Natural killer cell treated with Interleukin-12 subunit alpha and Interleukin-12 subunit beta and Interleukin-15 and Interleukin-18, amount 100 ng/mL, for 72 hours (primary cell): Measurements from ENCODE around the gene OR51A4. TPM values are rescaled to one million over a fixed set of nuclear protein-coding genes. Genes with fewer than 3 reads are reported as not detected.
"Not testable (repeated sequence)": the region's sequence is repeated elsewhere in the genome, so short reads cannot be mapped to it uniquely, and the experiment has no call there.

Source experiments
- ATAC-seq, 2 donors: fragments of 150-1000 bp; cut with Tn5 transposase in 1 of 2; sonication (Bioruptor Pico), chemical (Tn5 transposase) in 1 of 2; 2 replicates each; pipeline ENCODE4 v1.10.0; 2021
- DNase-seq: peaks from one replicate; pipeline ENCODE4 v3.0.0; 2022; ENCODE audit warnings: low spot score
- H3K27ac Mint-ChIP-seq, 2 donors: 1 replicate in 1 of 2; 2 replicates in 1 of 2; pipeline ENCODE4 v1.8.0; 2022; ENCODE audit warnings: mixed read lengths in 2 of 2, mild to moderate bottlenecking in 1 of 2, moderate library complexity in 1 of 2
- H3K27me3 Mint-ChIP-seq, 2 donors: 1 replicate in 1 of 2; 2 replicates in 1 of 2; pipeline ENCODE4 v1.8.0; 2022; ENCODE audit warnings: mixed read lengths in 2 of 2
- H3K36me3 Mint-ChIP-seq: one replicate; pipeline ENCODE4 v1.8.0; 2022; ENCODE audit warnings: mixed read lengths
- H3K4me1 Mint-ChIP-seq, 2 donors: 1 replicate in 1 of 2; 2 replicates in 1 of 2; pipeline ENCODE4 v1.8.0; 2022; ENCODE audit warnings: low read depth in 2 of 2, mixed read lengths in 2 of 2, mild to moderate bottlenecking in 1 of 2
- H3K4me3 Mint-ChIP-seq: one replicate; pipeline ENCODE4 v1.8.0; 2022; ENCODE audit warnings: mixed read lengths
- H3K9me3 Mint-ChIP-seq: 2 replicates; pipeline ENCODE4 v1.8.0; 2022; ENCODE audit warnings: mixed read lengths
- total RNA-seq, 2 donors: library from RNA; stranded (reverse); gene quantifications; one replicate each; pipeline ENCODE4 v1.2.3, GENCODE V29; 2022

OR51A4 gene
- not detected for total RNA-seq

- ATAC-seq (no peak), DNase-seq (no peak)
- Mint-ChIP-seq H3K36me3 (no peaks in the 10 kb centered on the region), H3K9me3 (no peaks in the 10 kb centered on the region), H3K4me1 (no peaks in the 10 kb centered on the region), H3K27ac (no peak within 1 kb of the TSS), H3K4me3 (no peak within 1 kb of the TSS), H3K27me3 (no peaks in the 10 kb centered on the region)
Measured at GRCh38 chr11:4947505-4947904, at the start of gene OR51A4. Gene OR51A4 (minus strand): TSS chr11:4947605. CDS start chr11:4947100, 505 bp downstream.

GRCh38 chr11:4994551-4994950 is 47.1 kb upstream of the OR51A4 start, which contains the start of gene OR51L1:
Gene OR51L1 (plus strand): TSS chr11:4994851. CDS start chr11:4998983, 4,132 bp downstream.
- no peaks in the 10 kb centered on the region for H3K36me3 Mint-ChIP-seq
- no peaks in the 10 kb centered on the region for H3K4me1 Mint-ChIP-seq
- H3K4me3 Mint-ChIP-seq, result no peak within 1 kb of the TSS
- no peak within 1 kb of the TSS for H3K27ac Mint-ChIP-seq
- no peak for ATAC-seq
- DNase-seq, result no peak
- no peaks in the 10 kb centered on the region for H3K27me3 Mint-ChIP-seq
- no peaks in the 10 kb centered on the region for H3K9me3 Mint-ChIP-seq

- ATAC-seq, result no peak
- peaks cover 3% of the 10 kb centered on the region for H3K9me3 Mint-ChIP-seq
Measured at GRCh38 chr11:4991060-4991459, 43.7 kb upstream of the OR51A4 start.

GRCh38 chr11:4983841-4984240 is 36.4 kb upstream of the OR51A4 start:
- H3K9me3 Mint-ChIP-seq, result peaks cover 3% of the 10 kb centered on the region
- no peak overlapping the region for H3K4me3 Mint-ChIP-seq
- ATAC-seq, result no peak
- no peaks in the 10 kb centered on the region for H3K27me3 Mint-ChIP-seq
- H3K36me3 Mint-ChIP-seq, result no peaks in the 10 kb centered on the region
- H3K27ac Mint-ChIP-seq, result no peak overlapping the region
- DNase-seq, result no peak
- H3K4me1 Mint-ChIP-seq, result no peaks in the 10 kb centered on the region

More at GRCh38 chr11:4991060-4991459, 43.7 kb upstream of the OR51A4 start:
- Mint-ChIP-seq H3K27me3 (no peaks in the 10 kb centered on the region), H3K27ac (no peak overlapping the region), H3K4me1 (no peaks in the 10 kb centered on the region), H3K4me3 (no peak overlapping the region), H3K36me3 (no peaks in the 10 kb centered on the region)
- no peak for DNase-seq

- no peaks in the 10 kb centered on the region for H3K27me3 Mint-ChIP-seq
Measured at GRCh38 chr11:4982678-4983077, 35.3 kb upstream of the OR51A4 start.

GRCh38 chr11:4979036-4979435 is 31.6 kb upstream of the OR51A4 start:
- ATAC-seq (no peak), DNase-seq (no peak)
- Mint-ChIP-seq H3K4me3 (no peak overlapping the region), H3K9me3 (peaks cover 4% of the 10 kb centered on the region), H3K36me3 (no peaks in the 10 kb centered on the region), H3K27ac (no peak overlapping the region), H3K27me3 (no peaks in the 10 kb centered on the region), H3K4me1 (no peaks in the 10 kb centered on the region)

More at GRCh38 chr11:4982678-4983077, 35.3 kb upstream of the OR51A4 start:
- Mint-ChIP-seq H3K36me3 (no peaks in the 10 kb centered on the region), H3K9me3 (peaks cover 7% of the 10 kb centered on the region), H3K27ac (no peak overlapping the region), H3K4me3 (no peak overlapping the region), H3K4me1 (no peaks in the 10 kb centered on the region)
- DNase-seq, result no peak
- ATAC-seq, result no peak

GRCh38 chr11:4975436-4975835 is 28.0 kb upstream of the OR51A4 start:
- Mint-ChIP-seq H3K4me3 (no peak overlapping the region), H3K9me3 (peaks cover 4% of the 10 kb centered on the region), H3K27me3 (no peaks in the 10 kb centered on the region), H3K4me1 (no peaks in the 10 kb centered on the region), H3K36me3 (no peaks in the 10 kb centered on the region), H3K27ac (no peak overlapping the region)
- ATAC-seq (no peak), DNase-seq (no peak)

- no peaks in the 10 kb centered on the region for H3K36me3 Mint-ChIP-seq
- no peak overlapping the region for H3K27ac Mint-ChIP-seq
- ATAC-seq, result no peak
- no peaks in the 10 kb centered on the region for H3K4me1 Mint-ChIP-seq
- H3K27me3 Mint-ChIP-seq, result no peaks in the 10 kb centered on the region
- H3K9me3 Mint-ChIP-seq, result peaks cover 5% of the 10 kb centered on the region
- DNase-seq, result no peak
- no peak overlapping the region for H3K4me3 Mint-ChIP-seq
Measured at GRCh38 chr11:4962816-4963215, 15.4 kb upstream of the OR51A4 start.

- Mint-ChIP-seq H3K9me3 (peaks cover 5% of the 10 kb centered on the region), H3K27me3 (no peaks in the 10 kb centered on the region), H3K36me3 (no peaks in the 10 kb centered on the region), H3K4me3 (no peak overlapping the region), H3K4me1 (no peaks in the 10 kb centered on the region), H3K27ac (no peak overlapping the region)
- ATAC-seq (no peak), DNase-seq (no peak)
Measured at GRCh38 chr11:4960877-4961276, 13.5 kb upstream of the OR51A4 start.

- no peaks in the 10 kb centered on the region for H3K36me3 Mint-ChIP-seq
- DNase-seq, result no peak
- no peaks in the 10 kb centered on the region for H3K4me1 Mint-ChIP-seq
- H3K27ac Mint-ChIP-seq, result no peak overlapping the region
- no peaks in the 10 kb centered on the region for H3K27me3 Mint-ChIP-seq
- H3K9me3 Mint-ChIP-seq, result peaks cover 5% of the 10 kb centered on the region
- H3K4me3 Mint-ChIP-seq, result no peak overlapping the region
- no peak for ATAC-seq
Measured at GRCh38 chr11:4957396-4957795, 10.0 kb upstream of the OR51A4 start.

- H3K36me3 Mint-ChIP-seq, H3K4me3 Mint-ChIP-seq, H3K27me3 Mint-ChIP-seq, ATAC-seq, DNase-seq, H3K9me3 Mint-ChIP-seq, H3K4me1 Mint-ChIP-seq, H3K27ac Mint-ChIP-seq: not testable (repeated sequence)
Measured at GRCh38 chr11:4955613-4956012, 8.2 kb upstream of the OR51A4 start, which contains the start of gene OR51A2. Gene OR51A2 (minus strand): TSS chr11:4955713. CDS start chr11:4955713, 0 bp downstream.

- H3K27me3 Mint-ChIP-seq, result no peaks in the 10 kb centered on the region
- no peak for DNase-seq
- H3K27ac Mint-ChIP-seq, result no peak overlapping the region
- H3K9me3 Mint-ChIP-seq, result peaks cover 6% of the 10 kb centered on the region
- H3K4me1 Mint-ChIP-seq, result no peaks in the 10 kb centered on the region
- ATAC-seq, result no peak
- no peaks in the 10 kb centered on the region for H3K36me3 Mint-ChIP-seq
- H3K4me3 Mint-ChIP-seq, result no peak overlapping the region
Measured at GRCh38 chr11:4936745-4937144, 10.7 kb downstream of the OR51A4 start.

- peaks cover 5% of the 10 kb centered on the region for H3K9me3 Mint-ChIP-seq
- ATAC-seq (no peak), DNase-seq (no peak)
- H3K36me3 Mint-ChIP-seq, result no peaks in the 10 kb centered on the region
- H3K27ac Mint-ChIP-seq, result no peak overlapping the region
- H3K4me3 Mint-ChIP-seq, result no peak overlapping the region
- H3K4me1 Mint-ChIP-seq, result no peaks in the 10 kb centered on the region
- no peaks in the 10 kb centered on the region for H3K27me3 Mint-ChIP-seq
Measured at GRCh38 chr11:4932751-4933150, 14.7 kb downstream of the OR51A4 start.

GRCh38 chr11:4926608-4927007 is 20.8 kb downstream of the OR51A4 start:
- no peak for ATAC-seq
- H3K36me3 Mint-ChIP-seq, result no peaks in the 10 kb centered on the region

GRCh38 chr11:4924239-4924638 is 23.2 kb downstream of the OR51A4 start, which contains the start of gene OR51G1:
Gene OR51G1 (minus strand): TSS chr11:4924339. CDS start chr11:4924339, 0 bp downstream.
- H3K36me3 Mint-ChIP-seq, result no peaks in the 10 kb centered on the region
- no peak for ATAC-seq
- no peak within 1 kb of the TSS for H3K4me3 Mint-ChIP-seq
- peaks cover 0 to 15% of the 10 kb centered on the region in 2 donors for H3K27me3 Mint-ChIP-seq
- H3K9me3 Mint-ChIP-seq, result peaks cover 3% of the 10 kb centered on the region
- DNase-seq, result no peak
- no peaks in the 10 kb centered on the region for H3K4me1 Mint-ChIP-seq
- no peak within 1 kb of the TSS for H3K27ac Mint-ChIP-seq

More at GRCh38 chr11:4926608-4927007, 20.8 kb downstream of the OR51A4 start:
- H3K27ac Mint-ChIP-seq, result no peak overlapping the region
- no peak for DNase-seq
- H3K4me1 Mint-ChIP-seq, result no peaks in the 10 kb centered on the region
- H3K27me3 Mint-ChIP-seq, result peaks cover 0 to 15% of the 10 kb centered on the region in 2 donors
- no peak overlapping the region for H3K4me3 Mint-ChIP-seq
- H3K9me3 Mint-ChIP-seq, result peaks cover 3% of the 10 kb centered on the region
